C4-2B (cell line): ENCODE data around the gene C22orf39.

Source experiments
- CTCF ChIP-seq: fragments of 450-650 bp; conservative IDR thresholded peaks from 2 replicates; pipeline ENCODE4 v1.5.1; 2017; ENCODE audit warnings: mild to moderate bottlenecking
- ZFX ChIP-seq: fragments of 450-650 bp; IDR thresholded peaks from 2 replicates; pipeline ENCODE4 v1.6.1; 2017

- TF ChIP-seq CTCF = no peak
- TF ChIP-seq ZFX = no peak
These were observed 35.8 kb downstream of the C22orf39 start for GRCh38 chr22:19411690-19412045.
